ENCODE results near the gene BLCAP.
"Not testable (repeated sequence)": the region's sequence is repeated elsewhere in the genome, so short reads cannot be mapped to it uniquely, and the experiment has no call there.

BLCAP gene

GRCh38 chr20:37513779-37514359 is 13.8 kb downstream of the BLCAP start:
- DNase-seq: no peak

GRCh38 chr20:37511610-37512275 is 15.9 kb downstream of the BLCAP start:
- DNase-seq: no peak

GRCh38 chr20:37510226-37510625 is 17.4 kb downstream of the BLCAP start:
- DNase-seq: no peak

- no peak for DNase-seq
Measured at GRCh38 chr20:37506152-37506725, 21.4 kb downstream of the BLCAP start.

- DNase-seq: no peak
Measured at GRCh38 chr20:37505263-37506151, 22.2 kb downstream of the BLCAP start.

GRCh38 chr20:37504404-37505096 is 23.1 kb downstream of the BLCAP start:
- DNase-seq: no peak

- no peak for DNase-seq
Measured at GRCh38 chr20:37503256-37503927, 24.3 kb downstream of the BLCAP start.

GRCh38 chr20:37502654-37503053 is 25.0 kb downstream of the BLCAP start:
- DNase-seq: no peak

- no peak for DNase-seq
Measured at GRCh38 chr20:37501940-37502339, 25.7 kb downstream of the BLCAP start.

- DNase-seq: no peak
Measured at GRCh38 chr20:37500311-37500710, 27.4 kb downstream of the BLCAP start.

- no peak for DNase-seq
Measured at GRCh38 chr20:37498066-37498665, 29.5 kb downstream of the BLCAP start.

- no peak for DNase-seq
Measured at GRCh38 chr20:37494796-37495195, 32.9 kb downstream of the BLCAP start.

GRCh38 chr20:37494301-37494700 is 33.4 kb downstream of the BLCAP start:
- no peak for DNase-seq

- DNase-seq: no peak
Measured at GRCh38 chr20:37492945-37493344, 34.7 kb downstream of the BLCAP start.

GRCh38 chr20:37492096-37492625 is 35.5 kb downstream of the BLCAP start:
- no peak for DNase-seq

- DNase-seq: no peak
Measured at GRCh38 chr20:37490663-37491350, 36.9 kb downstream of the BLCAP start.

- not testable (repeated sequence) for DNase-seq
Measured at GRCh38 chr20:37486209-37486608, 41.5 kb downstream of the BLCAP start.

GRCh38 chr20:37484331-37484730 is 43.3 kb downstream of the BLCAP start:
- DNase-seq: peak; percentile 96

GRCh38 chr20:37481610-37482009 is 46.1 kb downstream of the BLCAP start:
- DNase-seq: no peak

GRCh38 chr20:37480919-37481318 is 46.8 kb downstream of the BLCAP start:
- no peak for DNase-seq

Measured in inflammatory macrophage treated with lipopolysaccharide for 4 hours (primary cell).